GM12864 (cell line): ENCODE data around the gene HMX1.

Experiments
- DNase-seq: peaks from one replicate; pipeline ENCODE4 v3.0.0-alpha.2; 2011; ENCODE audit warnings: low read depth
- H3K4me3 ChIP-seq: 2 replicates; pipeline ENCODE4 v1.5.1; 2011; ENCODE audit warnings: mild to moderate bottlenecking, low read depth, low read length, control low read depth
- TF ChIP-seq, protein P1 (sequence below): IDR thresholded peaks from 2 replicates; pipeline ENCODE4 v1.5.1; 2011; ENCODE audit warnings: low read depth, mild to moderate bottlenecking, moderate library complexity, low read length, control low read depth, inconsistent platforms; ENCODE audit errors: missing control alignments

The HMX1 gene

DNA sequence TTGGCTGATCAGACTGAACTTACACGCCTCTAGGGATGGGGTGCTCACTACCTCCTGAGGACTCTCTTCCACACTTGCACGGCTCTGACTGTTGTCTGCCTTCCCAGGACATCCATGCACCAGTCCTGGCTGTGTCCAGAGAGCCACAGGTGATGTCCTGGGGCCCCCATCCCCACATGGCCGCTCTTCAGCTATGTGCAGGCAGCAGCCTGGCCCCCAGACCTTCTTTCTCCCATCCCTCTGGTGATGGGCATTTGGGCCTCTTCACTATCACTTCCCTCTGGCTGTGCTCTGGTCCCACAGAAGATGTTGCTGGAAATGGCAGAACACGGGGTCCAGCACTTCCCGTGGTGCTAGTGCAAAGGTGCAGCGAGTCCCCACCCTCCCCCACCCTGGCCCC is 40.9 kb upstream of the HMX1 start:
- H3K4me3 ChIP-seq = no peak overlapping the region
- TF ChIP-seq, protein P1, sequence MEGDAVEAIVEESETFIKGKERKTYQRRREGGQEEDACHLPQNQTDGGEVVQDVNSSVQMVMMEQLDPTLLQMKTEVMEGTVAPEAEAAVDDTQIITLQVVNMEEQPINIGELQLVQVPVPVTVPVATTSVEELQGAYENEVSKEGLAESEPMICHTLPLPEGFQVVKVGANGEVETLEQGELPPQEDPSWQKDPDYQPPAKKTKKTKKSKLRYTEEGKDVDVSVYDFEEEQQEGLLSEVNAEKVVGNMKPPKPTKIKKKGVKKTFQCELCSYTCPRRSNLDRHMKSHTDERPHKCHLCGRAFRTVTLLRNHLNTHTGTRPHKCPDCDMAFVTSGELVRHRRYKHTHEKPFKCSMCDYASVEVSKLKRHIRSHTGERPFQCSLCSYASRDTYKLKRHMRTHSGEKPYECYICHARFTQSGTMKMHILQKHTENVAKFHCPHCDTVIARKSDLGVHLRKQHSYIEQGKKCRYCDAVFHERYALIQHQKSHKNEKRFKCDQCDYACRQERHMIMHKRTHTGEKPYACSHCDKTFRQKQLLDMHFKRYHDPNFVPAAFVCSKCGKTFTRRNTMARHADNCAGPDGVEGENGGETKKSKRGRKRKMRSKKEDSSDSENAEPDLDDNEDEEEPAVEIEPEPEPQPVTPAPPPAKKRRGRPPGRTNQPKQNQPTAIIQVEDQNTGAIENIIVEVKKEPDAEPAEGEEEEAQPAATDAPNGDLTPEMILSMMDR = no peak
- no peak for DNase-seq

DNA sequence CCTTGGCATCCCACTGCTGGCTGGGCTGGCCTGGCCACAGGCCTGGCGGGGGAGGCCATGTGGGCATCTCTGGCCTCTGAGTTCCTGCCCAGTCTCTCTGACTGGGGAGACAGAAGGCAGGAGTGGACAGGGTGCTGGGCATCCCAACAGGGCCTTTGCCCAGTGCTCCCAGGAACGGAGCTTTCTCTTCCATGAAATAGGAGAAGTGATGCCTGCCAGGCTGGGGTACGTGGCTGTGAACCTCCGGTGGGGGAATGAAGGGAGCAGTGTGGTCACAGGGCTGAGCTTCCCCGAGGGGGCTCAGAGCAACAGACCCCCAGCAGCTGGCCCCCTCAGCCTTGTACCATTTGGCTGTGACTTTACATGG is 40.4 kb upstream of the HMX1 start:
- H3K4me3 ChIP-seq = no peak overlapping the region
- DNase-seq = no peak
- TF ChIP-seq, protein P1 = no peak

DNA sequence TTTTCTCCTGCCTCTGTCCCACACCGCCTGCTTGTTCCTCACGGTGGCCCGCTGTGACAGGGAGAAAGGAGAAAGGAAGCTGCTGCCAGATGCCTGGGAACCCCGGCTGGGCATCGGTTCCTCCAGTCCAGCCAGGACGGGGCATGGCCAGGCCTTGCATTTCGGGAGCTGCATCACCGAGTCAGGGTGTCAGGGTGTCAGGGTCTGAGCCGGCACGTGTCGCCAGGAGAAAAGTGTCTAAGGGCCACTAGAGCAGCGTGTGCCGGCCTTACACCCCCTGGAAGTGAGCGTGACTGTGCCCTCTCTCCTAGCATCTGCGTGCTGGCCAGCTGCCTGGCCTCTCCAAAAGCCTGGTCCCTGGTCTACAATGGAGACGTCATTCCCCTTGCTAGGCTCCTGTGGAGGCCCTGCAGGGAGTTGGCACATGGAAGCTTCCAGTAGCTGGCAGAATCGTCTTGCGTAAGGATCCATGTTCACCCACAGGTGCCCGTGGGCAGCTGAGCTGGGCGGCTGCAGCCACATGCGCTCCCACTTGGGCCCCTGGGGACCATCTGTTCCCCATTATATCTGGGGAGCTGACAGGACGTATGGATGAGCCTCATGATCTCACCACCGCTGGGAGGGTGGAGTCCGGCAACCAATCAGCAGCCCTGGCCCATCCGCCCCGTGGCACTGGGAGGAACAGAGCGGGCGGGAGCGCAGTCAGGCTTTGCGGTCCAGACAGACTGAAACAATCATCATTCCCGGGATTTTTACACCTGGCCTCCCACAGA is 39.9 kb upstream of the HMX1 start:
- TF ChIP-seq, protein P1 = no peak
- no peak for DNase-seq
- no peak overlapping the region for H3K4me3 ChIP-seq

DNA sequence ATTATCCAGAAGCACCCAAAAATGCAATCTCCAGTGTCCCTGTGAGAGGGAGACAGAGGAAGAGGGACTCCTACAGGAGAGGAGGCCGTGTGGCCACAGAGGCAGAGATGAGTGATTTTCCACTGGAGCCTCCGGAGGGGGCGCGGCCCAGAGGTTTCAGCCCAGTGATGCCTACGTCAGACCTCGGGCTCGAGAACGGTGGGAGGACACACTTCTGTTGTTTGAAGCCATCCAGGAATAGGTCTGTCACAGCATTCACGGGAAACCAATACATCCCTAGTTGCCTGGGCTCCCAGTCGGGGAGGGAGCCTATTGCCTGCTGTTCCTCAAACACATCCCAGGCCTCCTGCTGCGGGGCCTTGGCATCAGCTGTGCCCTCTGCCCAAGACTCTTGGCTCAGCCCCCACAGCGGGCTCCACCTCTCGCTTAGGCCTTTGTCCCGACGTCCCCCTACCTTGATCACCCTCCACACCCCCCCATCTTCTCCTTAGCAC is 39.2 kb upstream of the HMX1 start:
- TF ChIP-seq, protein P1 = no peak
- H3K4me3 ChIP-seq = no peak overlapping the region
- DNase-seq = no peak

DNA sequence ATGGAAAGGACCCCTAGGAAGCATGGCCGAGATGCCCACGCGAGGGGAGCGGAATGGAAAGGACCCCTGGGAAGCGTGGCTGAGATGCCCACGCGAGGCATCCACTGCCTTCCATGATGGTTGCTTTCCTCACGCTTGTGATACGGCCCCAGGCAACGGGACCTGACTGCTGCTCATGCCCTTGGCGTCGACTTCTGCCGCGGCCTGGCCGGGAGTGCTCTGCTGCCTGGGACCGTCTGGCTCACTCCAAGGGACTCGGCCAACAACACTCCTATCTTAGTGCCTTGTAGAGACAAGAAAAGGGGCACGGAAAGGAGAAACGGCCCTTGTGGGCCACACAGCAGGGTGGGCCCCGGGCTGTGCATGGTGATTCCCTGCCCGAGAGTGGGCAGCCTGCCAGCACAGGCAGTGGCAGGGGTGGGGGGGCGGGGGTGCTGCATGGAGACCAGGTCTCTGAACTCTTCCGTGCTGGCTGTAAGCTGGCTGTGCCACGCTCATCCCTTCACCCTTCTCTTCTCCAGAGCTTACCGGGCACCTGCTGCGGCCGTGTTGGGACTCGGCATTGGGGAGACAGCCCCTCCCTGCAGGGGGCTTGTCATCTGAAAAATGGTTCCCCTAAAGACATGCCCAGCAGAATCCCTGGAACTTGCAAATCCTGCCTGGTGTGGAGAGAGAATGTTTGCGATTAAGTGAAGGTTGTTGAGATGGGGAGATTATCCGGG is 38.6 kb upstream of the HMX1 start:
- no peak overlapping the region for H3K4me3 ChIP-seq
- TF ChIP-seq, protein P1 = no peak
- no peak for DNase-seq

DNA sequence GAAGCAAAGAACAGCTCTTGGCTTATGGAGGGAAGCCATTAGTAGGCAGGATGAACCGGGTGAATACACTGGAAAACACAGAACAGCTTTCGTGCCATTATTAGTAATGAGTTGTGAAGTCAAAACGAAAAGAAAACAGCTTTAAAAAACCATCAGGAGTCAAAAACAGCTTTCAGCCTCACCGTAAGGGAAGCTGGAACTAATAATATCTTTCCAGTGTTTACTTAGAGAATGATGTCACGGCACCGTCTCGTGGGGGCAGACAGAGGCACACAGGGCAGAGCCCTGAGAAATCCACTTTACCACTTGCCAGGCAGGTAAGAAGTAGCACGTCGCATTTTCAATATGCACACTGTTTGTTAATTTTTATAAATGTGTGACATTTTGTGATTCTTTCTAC is 37.9 kb upstream of the HMX1 start:
- DNase-seq = no peak
- H3K4me3 ChIP-seq = no peak overlapping the region
- TF ChIP-seq, protein P1 = no peak
